ENCODE measurements around the gene DGCR6.
"Not testable (repeated sequence)": the region's sequence is repeated elsewhere in the genome, so short reads cannot be mapped to it uniquely, and the experiment has no call there.

DNA sequence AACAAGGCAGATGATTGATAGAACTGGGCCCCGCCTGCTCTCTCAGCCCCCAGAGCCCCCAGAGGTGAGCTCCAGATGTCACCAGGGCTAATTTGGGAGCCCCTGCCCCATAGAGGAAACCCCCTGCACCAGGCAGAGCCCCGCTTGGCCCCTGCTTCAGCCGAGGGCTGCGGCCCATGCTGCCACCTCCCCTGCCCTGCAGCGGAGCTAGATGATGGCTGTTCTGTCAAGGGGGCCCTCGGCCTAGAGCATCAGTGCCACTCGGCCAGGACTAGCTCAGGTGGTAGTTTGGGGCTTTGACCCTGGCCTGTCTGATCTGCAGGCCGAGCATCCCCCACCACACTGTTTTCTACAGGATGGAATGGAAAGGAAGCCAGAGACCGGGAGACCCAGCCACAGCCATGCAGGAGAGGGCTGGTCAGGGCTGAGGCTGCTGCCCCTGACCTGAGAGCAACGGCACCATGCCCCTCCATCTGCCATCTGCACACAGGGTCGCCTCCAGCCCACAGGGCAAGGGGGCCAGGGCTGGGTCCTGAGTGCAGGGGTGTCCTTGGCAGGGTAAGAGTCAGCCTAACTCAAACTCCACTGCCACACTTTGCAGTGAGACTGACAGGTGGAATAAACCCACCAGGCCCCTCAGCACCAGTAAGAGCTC is 54.2 kb downstream of the DGCR6 start:
- TF ChIP-seq, protein P1, sequence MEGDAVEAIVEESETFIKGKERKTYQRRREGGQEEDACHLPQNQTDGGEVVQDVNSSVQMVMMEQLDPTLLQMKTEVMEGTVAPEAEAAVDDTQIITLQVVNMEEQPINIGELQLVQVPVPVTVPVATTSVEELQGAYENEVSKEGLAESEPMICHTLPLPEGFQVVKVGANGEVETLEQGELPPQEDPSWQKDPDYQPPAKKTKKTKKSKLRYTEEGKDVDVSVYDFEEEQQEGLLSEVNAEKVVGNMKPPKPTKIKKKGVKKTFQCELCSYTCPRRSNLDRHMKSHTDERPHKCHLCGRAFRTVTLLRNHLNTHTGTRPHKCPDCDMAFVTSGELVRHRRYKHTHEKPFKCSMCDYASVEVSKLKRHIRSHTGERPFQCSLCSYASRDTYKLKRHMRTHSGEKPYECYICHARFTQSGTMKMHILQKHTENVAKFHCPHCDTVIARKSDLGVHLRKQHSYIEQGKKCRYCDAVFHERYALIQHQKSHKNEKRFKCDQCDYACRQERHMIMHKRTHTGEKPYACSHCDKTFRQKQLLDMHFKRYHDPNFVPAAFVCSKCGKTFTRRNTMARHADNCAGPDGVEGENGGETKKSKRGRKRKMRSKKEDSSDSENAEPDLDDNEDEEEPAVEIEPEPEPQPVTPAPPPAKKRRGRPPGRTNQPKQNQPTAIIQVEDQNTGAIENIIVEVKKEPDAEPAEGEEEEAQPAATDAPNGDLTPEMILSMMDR (IDR thresholded peaks at IDR 0.05) = not testable (repeated sequence)
- not testable (repeated sequence) for TF ChIP-seq POLR2A (IDR thresholded peaks at IDR 0.05)
